Kidney epithelial cell (primary cell): ENCODE measurements around the gene KRTAP10-10. TPM values are rescaled to one million over a fixed set of nuclear protein-coding genes. Genes with fewer than 3 reads are reported as not detected.
"Not testable (repeated sequence)": the region's sequence is repeated elsewhere in the genome, so short reads cannot be mapped to it uniquely, and the experiment has no call there.

ENCODE experiments used
- DNase-seq: peaks from one replicate; pipeline ENCODE4 v3.0.0-alpha.2; 2010; ENCODE audit warnings: low read depth
- H3K27me3 ChIP-seq: 2 replicates; pipeline ENCODE4 v1.6.0; 2011; ENCODE audit warnings: low read length; ENCODE audit not compliant: control insufficient read depth, insufficient read depth
- H3K36me3 ChIP-seq: 2 replicates; pipeline ENCODE4 v1.5.1; 2011; ENCODE audit warnings: low read length; ENCODE audit not compliant: control insufficient read depth, insufficient read depth
- H3K4me3 ChIP-seq: 2 replicates; pipeline ENCODE4 v1.5.1; 2011; ENCODE audit warnings: low read depth, mild to moderate bottlenecking, control low read depth, low read length
- CTCF ChIP-seq: IDR thresholded peaks from 2 replicates; pipeline ENCODE4 v1.5.1; 2011; ENCODE audit warnings: mild to moderate bottlenecking, moderate library complexity, low read length, control low read depth, inconsistent platforms; ENCODE audit not compliant: insufficient read depth, poor library complexity, severe bottlenecking
- total RNA-seq: library from RNA; depleted of rRNA; stranded (reverse); fragments of >200 nt; gene quantifications from 2 replicates; pipeline ENCODE4 v1.2.3, GENCODE V29; 2015

Gene KRTAP10-10
- not detected in 2 replicates for total RNA-seq

GRCh38 chr21:44637018-44637850 lies at the start of gene KRTAP10-10:
KRTAP10-10 (plus strand) TSS chr21:44637356; CDS start chr21:44637418, 62 bp downstream.
- H3K4me3 ChIP-seq, result no peak within 1 kb of the TSS
- no peak for DNase-seq
- TF ChIP-seq CTCF, result no peak
- peaks cover 3% of the 10 kb centered on the region for H3K27me3 ChIP-seq
- no peaks in the 10 kb centered on the region for H3K36me3 ChIP-seq

DNA sequence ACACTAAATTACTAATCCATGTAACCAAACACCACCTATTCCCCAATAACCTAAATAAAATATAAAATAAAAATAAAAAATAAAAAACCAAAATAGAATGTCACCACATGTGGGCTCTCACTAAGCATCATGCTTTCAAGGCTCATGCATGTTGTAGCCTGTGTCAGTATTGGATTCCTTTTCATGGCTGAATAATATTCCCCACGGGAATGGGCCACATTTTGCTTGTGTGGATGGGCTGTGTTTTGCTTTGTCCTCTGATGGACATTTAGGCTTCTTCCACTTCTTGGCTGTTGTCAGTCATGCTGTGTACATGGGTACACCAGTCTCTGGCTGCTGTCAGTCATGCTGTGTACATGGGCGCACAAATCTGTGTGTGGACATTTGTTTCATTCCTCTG lies 48.1 kb upstream of the KRTAP10-10 start:
- Histone ChIP-seq H3K4me3 (no peak overlapping the region), H3K27me3 (peaks cover 14% of the 10 kb centered on the region), H3K36me3 (no peaks in the 10 kb centered on the region)
- no peak for TF ChIP-seq CTCF
- no peak for DNase-seq

DNA sequence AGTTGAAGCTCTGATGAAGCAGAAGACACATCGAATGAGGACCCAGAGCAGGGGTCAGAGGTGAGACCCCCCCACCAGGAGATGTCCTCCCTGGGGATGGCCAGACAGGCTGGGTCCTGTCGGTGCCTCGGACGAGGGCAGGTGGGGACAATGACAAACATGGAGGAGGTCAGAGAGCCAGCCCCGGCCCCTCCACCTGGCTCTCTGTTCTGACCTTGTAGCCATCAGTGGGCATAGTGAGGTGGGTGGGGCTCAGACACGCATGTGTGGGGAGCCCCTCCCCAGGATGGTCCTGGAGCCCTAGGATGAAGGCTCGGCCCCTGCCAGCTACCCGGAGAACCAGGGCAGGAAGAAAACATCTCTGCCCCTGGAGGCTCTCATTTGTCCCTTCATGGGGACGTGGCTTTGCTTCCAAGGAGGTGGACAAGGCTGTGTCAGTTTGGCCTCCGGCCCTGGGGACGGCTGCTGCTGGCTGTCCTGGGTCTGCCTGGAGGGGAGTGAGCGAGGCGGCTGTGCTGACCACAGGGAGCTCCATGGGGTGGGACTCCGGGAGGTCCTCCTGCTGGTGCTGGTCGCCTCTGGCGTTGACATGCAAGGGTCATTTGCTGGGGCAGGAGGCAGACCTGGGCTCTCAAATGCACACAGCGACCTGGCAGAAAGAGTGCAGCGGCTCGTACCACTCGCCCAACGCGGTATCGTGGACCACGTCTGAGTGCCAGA lies 47.4 kb upstream of the KRTAP10-10 start:
- H3K27me3 ChIP-seq, result peaks cover 14% of the 10 kb centered on the region
- TF ChIP-seq CTCF, result no peak
- no peak overlapping the region for H3K4me3 ChIP-seq
- H3K36me3 ChIP-seq, result no peaks in the 10 kb centered on the region
- no peak for DNase-seq

GRCh38 chr21:44590311-44590721 lies 46.8 kb upstream of the KRTAP10-10 start:
- TF ChIP-seq CTCF, result no peak
- no peak for DNase-seq

DNA sequence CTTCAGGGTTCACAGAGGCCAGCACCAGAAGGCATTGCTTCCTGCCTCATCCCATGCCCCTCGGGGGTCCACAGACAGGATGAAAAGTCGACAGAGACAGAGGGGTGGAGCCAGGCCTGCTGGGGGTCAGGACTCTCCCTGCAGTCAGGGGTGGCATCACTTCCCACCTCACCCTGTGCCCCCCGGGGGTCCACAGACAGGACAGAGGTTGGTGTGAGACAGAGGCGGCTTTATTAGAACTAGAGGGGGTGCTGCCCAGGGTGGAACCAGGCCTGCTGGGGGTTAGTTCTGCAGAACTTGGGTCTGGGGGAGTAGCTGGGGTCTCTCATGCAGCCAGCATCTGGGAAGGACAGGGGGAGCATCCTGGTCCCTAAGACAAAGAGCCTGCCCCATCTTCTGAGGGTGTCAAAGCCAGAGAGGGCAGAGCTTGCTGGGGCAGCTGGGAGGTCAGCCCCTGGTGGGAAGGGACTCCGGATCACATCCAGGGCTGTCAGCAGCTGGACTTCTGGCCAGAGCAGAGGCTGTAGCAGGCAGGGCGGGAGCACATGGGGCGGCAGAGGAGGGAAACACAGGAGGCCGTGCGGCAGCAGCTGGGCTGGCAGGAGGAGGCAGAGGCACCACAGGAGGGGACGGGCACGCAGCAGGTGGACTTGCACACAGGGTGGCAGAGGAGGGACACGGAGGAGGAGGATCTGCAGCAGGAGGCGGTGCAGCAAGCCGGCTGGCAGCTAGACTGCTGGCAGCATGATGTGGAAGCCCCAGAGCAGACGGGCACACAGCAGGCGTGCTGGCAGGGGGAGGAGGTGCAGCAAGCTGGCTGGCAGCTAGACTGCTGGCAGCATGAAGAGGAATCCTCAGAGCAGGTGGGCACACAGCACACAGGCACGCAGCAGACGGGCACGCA lies 46.0 kb upstream of the KRTAP10-10 start:
- peaks cover 14% of the 10 kb centered on the region for H3K27me3 ChIP-seq
- DNase-seq, H3K4me3 ChIP-seq, H3K36me3 ChIP-seq: not testable (repeated sequence)

More at GRCh38 chr21:44590311-44590721, 46.8 kb upstream of the KRTAP10-10 start:
- H3K27me3 ChIP-seq, result peaks cover 14% of the 10 kb centered on the region
- no peak overlapping the region for H3K4me3 ChIP-seq
- H3K36me3 ChIP-seq, result no peaks in the 10 kb centered on the region

DNA sequence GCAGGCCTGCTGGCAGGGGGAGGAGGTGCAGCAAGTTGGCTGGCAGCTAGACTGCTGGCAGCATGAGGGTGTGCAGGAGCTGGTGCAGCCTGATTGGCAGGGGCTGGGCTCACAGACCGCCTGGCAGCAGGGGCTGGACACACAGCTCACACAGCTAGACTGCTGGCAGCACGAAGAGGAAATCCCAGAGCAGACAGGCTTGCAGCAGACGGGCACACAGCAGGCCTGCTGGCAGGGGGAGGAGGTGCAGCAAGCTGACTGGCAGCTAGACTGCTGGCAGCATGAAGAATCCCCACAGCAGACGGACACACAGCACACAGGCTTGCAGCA lies 45.4 kb upstream of the KRTAP10-10 start:
- not testable (repeated sequence) for DNase-seq, H3K4me3 ChIP-seq, H3K36me3 ChIP-seq
- peaks cover 14% of the 10 kb centered on the region for H3K27me3 ChIP-seq
